A172 (cell line): ENCODE measurements around the gene PLEKHF1. TPM values are rescaled to one million over a fixed set of nuclear protein-coding genes. Genes with fewer than 3 reads are reported as not detected.
"Not testable (repeated sequence)": the region's sequence is repeated elsewhere in the genome, so short reads cannot be mapped to it uniquely, and the experiment has no call there.

ENCODE experiments used
- DNase-seq: peaks from one replicate; pipeline ENCODE4 v3.0.0-alpha.2; 2015; ENCODE audit warnings: low spot score
- total RNA-seq: library from RNA; depleted of rRNA; stranded (reverse); fragments of >200 nt; shearing (Covaris generic); gene quantifications from 2 replicates; pipeline ENCODE4 v1.2.3, GENCODE V29; 2014

Gene PLEKHF1
- total RNA-seq, 1 experiment from 2014 or later: 9.2 TPM

DNA sequence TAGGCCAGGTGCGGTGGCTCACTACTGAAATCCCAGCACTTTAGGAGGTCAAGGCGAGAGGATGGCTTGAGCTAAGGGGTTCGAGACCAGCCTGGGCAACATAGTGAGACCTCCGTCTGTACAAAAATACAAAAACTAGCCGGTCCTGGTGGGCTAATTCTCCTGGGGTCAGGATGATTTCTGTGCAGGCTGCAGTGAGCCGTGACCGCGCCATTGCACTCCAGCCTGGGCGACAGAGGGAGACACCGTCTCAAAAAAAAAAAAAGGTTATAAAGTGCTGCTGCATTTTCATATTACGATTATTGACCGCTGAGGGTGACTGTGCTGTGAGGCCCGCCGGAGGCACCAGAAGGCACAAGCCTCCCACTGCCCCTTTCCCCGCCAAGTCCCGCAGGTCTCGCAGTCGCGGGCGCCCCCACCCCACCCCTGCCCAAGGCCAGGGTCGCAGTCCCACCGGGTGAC is 477 bp upstream of the PLEKHF1 start:
- DNase-seq: no peak

GRCh38 chr19:29665826-29666577 is 741 bp downstream of the PLEKHF1 start:
- no peak for DNase-seq

DNA sequence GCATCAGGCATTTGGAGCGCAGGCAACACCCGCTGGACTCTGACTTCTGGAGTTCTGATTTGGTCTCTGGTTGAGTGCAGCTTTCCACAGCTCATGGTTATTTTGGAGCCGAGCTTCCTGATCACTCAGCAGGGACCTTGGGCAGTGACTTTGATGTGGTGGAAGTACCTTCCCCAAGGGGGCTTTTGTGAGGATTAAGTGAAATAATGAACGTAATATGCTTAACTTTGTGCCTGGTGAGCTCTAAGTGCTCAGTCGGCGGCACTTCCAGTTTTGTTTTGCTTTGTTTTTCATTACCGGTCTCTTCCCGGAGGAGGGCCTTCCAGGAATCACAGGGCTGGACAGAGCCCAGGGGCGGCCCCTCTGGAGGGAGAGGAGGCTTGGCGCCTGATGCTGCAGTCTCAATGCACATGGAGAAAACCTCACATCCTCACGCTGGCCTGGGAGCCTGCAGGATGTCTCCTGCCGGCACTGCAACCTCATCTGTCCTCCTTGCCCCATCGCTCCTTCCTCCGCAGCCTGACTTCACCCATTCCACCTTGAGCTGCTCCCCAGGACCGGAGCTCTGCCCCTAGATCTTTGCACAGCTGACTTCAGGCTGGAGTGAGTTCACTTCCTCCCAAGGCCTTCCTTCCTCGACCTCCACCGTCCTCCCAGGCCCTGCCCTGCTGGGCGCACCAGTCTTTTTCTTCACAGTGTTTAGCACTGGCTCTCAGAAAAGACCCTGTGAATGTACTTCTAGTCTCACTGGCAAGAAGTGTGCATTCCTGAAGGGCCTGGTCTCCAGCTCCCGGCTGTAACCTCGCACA is 1.5 kb downstream of the PLEKHF1 start:
- peak; percentile 64 for DNase-seq

- no peak for DNase-seq
Measured at GRCh38 chr19:29667387-29667783, 2.1 kb downstream of the PLEKHF1 start.

- DNase-seq: no peak
Measured at GRCh38 chr19:29667901-29668341, 2.7 kb downstream of the PLEKHF1 start.

DNA sequence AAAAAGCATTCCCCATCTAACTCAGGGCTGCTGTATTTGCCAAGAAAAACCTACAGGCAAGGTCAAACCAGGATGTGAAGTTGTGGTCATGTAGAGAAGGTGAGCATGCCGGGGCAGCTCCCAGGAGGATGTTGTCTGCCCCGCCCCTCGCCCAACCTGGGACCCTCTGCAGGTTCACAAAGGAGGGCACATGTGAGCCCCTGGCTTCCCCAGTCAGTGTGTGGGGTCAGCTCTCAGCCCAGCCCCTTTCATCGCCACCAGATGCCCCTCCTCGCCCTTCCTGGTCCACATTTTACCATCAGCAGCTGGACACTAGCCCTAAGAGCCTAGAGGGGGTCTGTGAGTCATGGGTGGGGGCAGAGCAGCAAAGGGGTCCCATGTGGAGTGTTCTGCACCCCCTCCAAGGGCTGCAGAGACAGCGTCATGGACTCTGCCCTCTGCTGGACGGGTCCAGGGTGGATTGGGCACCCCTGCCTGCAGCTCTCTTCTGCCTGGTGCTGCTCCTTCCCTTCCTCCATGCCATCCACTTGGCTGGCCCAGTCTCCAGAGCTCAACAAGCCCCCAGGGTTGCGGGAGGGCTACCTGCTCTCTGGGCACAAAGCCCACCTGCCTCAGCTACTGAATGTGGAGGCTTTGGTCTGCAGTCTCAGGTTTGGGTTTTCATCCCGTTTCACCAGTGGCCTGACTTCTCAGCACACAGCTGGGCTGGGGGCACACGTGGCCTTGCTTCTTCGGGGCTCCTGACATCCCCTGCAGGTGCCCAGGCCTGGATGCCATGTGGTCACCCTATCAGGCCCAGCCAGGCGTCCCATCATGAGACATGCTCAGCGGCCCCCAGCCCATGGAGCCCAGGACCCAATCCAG is 3.7 kb downstream of the PLEKHF1 start:
- DNase-seq: no peak

- no peak for DNase-seq
Measured at GRCh38 chr19:29670255-29670654, 5.0 kb downstream of the PLEKHF1 start.

GRCh38 chr19:29671026-29671392 is 5.7 kb downstream of the PLEKHF1 start:
- DNase-seq: not testable (repeated sequence)

GRCh38 chr19:29671393-29672160 is 6.3 kb downstream of the PLEKHF1 start:
- DNase-seq: peak; percentile 35

DNA sequence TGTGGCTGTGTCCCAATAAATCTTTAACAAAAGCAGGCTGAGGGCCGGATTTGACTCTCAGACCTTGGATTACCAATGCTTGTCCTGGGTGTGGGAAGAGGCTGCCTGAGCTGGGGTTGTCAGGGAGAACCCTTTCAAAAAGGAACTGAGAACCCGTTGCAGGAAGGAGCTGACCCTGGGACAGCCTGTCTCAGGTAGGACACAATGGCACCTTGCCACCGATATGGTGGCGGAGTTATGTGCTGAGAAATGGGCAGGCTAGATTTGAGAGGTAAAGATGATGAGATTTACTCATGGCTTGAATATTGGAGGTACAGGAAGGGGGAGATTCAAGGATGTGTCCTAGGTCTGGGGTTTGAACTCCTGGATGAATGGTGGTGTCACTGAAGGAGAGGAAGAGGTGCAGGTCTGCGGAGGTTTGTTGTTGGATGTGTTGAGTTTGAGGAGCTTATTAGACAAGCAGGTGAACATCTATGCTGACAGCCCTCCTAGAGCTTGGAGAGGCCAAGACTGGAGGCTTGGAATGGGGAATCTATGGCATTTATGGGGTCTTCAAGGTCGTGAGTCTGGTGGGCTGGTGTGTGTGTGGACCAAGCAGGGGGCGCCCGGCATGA is 7.2 kb downstream of the PLEKHF1 start:
- no peak for DNase-seq

DNA sequence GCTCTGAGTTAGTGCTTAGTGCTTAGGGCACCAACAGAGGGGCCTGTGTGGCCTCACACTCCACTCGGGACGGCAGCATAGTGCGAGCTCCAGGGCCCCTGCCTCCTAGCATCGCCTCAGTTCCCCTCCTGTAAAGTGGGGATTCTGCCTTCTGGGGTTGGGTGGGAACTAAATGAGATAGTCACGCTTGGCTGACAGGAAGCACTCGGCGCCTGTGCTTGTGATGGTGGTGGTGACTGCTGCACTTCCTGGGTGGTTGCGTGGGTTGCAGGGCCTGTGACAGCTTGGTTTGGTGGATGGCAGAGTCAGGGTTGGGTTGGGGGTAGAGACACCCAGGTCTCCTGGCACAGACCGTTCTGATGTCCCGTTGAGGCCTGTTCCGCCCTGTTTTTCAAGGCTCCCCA is 7.7 kb downstream of the PLEKHF1 start:
- no peak for DNase-seq

DNA sequence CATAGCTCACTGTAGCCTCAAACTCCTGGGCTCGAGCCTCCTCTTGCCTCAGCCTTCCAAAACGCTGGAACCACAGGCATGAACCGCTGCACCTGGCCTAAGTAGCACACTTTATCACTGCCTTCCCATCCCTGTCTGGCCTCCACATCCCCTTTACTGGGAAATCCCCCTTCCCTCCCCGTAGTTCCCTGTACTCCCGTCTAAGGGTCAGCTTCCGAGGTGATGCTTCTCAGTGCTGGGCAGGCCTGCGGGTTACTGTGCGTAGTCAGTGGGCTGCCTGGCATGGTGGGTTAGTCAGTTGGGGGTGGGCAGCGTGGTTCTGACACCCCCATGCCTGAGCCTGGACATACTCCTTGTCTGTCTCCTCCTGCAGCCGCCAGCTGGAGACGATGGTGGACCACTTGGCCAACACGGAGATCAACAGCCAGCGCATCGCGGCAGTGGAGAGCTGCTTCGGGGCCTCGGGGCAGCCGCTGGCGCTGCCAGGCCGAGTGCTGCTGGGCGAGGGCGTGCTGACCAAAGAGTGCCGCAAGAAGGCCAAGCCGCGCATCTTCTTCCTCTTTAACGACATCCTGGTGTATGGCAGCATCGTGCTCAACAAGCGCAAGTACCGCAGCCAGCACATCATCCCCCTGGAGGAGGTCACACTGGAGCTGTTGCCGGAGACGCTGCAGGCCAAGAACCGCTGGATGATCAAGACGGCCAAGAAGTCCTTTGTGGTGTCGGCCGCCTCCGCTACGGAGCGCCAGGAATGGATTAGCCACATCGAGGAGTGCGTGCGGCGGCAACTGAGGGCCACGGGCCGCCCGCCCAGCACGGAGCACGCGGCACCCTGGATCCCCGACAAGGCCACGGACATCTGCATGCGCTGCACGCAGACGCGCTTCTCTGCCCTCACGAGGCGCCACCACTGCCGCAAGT is 8.4 kb downstream of the PLEKHF1 start:
- no peak for DNase-seq

- DNase-seq: no peak
Measured at GRCh38 chr19:29674374-29675119, 9.3 kb downstream of the PLEKHF1 start.

DNA sequence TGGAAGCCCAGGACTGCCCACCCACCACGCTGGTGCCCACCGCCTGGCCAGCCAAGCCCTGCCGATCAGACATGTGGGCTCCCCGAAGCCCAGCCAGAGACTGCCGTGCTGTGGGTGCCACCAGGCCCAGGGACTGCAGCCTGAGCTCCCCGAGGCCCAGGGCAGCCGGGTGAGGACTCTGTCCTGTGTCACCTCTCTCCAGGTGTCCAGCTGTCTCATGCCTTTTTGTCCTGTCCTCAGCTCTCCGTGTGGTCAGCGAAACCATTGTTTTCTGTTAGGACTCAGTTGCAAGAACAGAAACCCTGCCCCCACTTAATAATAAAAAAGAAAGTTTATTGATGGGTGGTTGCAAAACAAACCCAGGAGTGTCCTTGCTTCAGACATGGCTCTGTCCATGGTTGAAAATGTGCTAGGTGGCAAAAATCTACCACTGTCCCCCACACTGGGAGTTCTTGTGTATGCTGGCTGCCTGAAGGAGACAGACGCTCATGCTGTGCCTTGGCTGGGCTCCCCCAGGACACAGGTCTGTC is 9.9 kb downstream of the PLEKHF1 start:
- DNase-seq: no peak

DNA sequence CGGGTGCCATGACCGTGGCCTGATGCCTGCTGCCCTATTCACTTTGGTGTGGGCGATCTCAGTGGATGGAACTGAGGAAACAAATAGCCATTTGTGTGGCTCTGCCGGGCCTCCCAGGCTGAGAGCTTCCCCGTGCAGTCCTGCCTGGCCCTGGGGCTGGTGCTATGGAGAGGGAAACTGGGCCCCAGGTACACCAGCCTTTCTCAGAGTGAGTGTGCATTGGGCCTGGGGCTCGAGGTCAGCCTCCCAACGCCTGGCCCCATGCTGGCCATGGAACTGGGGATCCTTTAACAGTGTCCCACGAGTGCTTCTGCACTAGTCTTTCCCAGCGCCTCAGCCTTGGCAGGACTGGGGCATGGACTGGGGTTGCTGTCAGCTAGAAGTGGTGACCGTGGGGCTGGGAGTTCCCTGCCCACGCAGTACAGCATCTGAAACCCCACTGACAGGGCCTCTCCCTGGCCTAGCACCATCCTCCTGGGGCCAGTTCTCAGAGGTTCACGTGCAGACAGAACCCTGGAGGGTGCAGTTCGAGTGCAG is 10.5 kb downstream of the PLEKHF1 start:
- no peak for DNase-seq

GRCh38 chr19:29676586-29676985 is 11.3 kb downstream of the PLEKHF1 start:
- DNase-seq: no peak

GRCh38 chr19:29677001-29677817 is 11.9 kb downstream of the PLEKHF1 start:
- DNase-seq: no peak
